Panc1 (cell line): ENCODE measurements around the gene TSPAN17. TPM values are rescaled to one million over a fixed set of nuclear protein-coding genes. Genes with fewer than 3 reads are reported as not detected.

Source experiments
- ATAC-seq: fragments of 200-7000 bp; cut with Tn5 transposase; 2 replicates; pipeline ENCODE4 v1.9.1; 2020; ENCODE audit warnings: mild to moderate bottlenecking, moderate library complexity
- BruUV-seq: library from RNA; stranded (reverse); fragments of 400-500 nt; replicated peaks from 2 replicates; lab custom pipeline; 2021; lab: Mats Ljungman, UMichigan
- CTCF ChIA-PET: fragments of 300-600 bp; sonication (Branson Sonifier 250); formaldehyde crosslinking; loops from one replicate; lab custom pipeline; 2022; ENCODE audit warnings: antibody characterized with exemption; lab: Charles Lee
- POLR2A ChIA-PET: fragments of 300-600 bp; sonication (Branson Sonifier 250); formaldehyde crosslinking; loops from one replicate; lab custom pipeline; 2022; ENCODE audit warnings: antibody characterized with exemption; lab: Charles Lee
- DNase-seq: peaks from one replicate; pipeline ENCODE4 v3.0.0-alpha.2; 2010; ENCODE audit warnings: low read depth, low spot score
- H3K27ac ChIP-seq: 2 replicates; pipeline ENCODE4 v1.5.1; 2011; ENCODE audit warnings: mild to moderate bottlenecking, low read length, inconsistent platforms
- H3K27me3 ChIP-seq: fragments of 200-500 bp; sonication (Bioruptor generic); 2 replicates; pipeline ENCODE4 v1.6.0; 2014; ENCODE audit warnings: low read length, inconsistent platforms; ENCODE audit not compliant: control insufficient read depth, insufficient read depth
- H3K36me3 ChIP-seq: fragments of 200-500 bp; sonication (Bioruptor generic); 2 replicates; pipeline ENCODE4 v1.5.1; 2014; ENCODE audit warnings: inconsistent platforms, mild to moderate bottlenecking, low read length, moderate library complexity; ENCODE audit not compliant: control insufficient read depth, insufficient read depth
- H3K4me1 ChIP-seq: 2 replicates; pipeline ENCODE4 v1.5.1; 2011; ENCODE audit warnings: inconsistent platforms, mild to moderate bottlenecking, low read length, moderate library complexity; ENCODE audit not compliant: control insufficient read depth, insufficient read depth
- H3K4me3 ChIP-seq, 2 experiments: 2 replicates each; pipeline ENCODE4 v1.5.1; 2011 to 2012; ENCODE audit warnings: low read depth in 2 of 2, low read length in 2 of 2, mild to moderate bottlenecking in 2 of 2, inconsistent platforms in 1 of 2, moderate library complexity in 1 of 2
- H3K9me3 ChIP-seq: fragments of 200-500 bp; sonication (Bioruptor generic); 2 replicates; pipeline ENCODE4 v1.5.1; 2014; ENCODE audit warnings: low read depth, mild to moderate bottlenecking, inconsistent platforms, low read length, moderate library complexity; ENCODE audit not compliant: control insufficient read depth, insufficient read depth
- POLR2AphosphoS5 ChIP-seq: IDR thresholded peaks from 2 replicates; pipeline ENCODE4 v1.6.1; 2012; ENCODE audit warnings: mild to moderate bottlenecking, low read depth, low read length, moderate library complexity
- SIN3A ChIP-seq: IDR thresholded peaks from 2 replicates; pipeline ENCODE4 v1.6.1; 2012; ENCODE audit warnings: low read depth, mild to moderate bottlenecking, low read length, moderate library complexity, borderline replicate concordance; ENCODE audit not compliant: insufficient read depth
- TCF7L2 ChIP-seq: IDR thresholded peaks from 2 replicates; pipeline ENCODE4 v1.6.1; 2011; ENCODE audit warnings: mild to moderate bottlenecking, low read depth, low read length, inconsistent platforms
- in situ Hi-C: cut with HindIII; loops from 2 replicates; pipeline ENCODE4 v1.10.0; 2016; ENCODE audit warnings: low sequenced_read_pairs, low pct_unique_long_range_greater_than_20kb
- intact Hi-C: fragments of 100-400 bp; cut with micrococcal nuclease; formaldehyde crosslinking; loops from one replicate; pipeline ENCODE4 v1.10.0; 2022; ENCODE audit not compliant: unreplicated experiment
- total RNA-seq: library from RNA; stranded (reverse); gene quantifications from one replicate; pipeline ENCODE4 v1.2.1, GENCODE V29; 2021; ENCODE audit not compliant: unreplicated experiment
- TF ChIP-seq, protein P1 (sequence below), 2 experiments: IDR thresholded peaks; 2 replicates each; pipeline ENCODE4 v1.6.1; 2011 to 2012; ENCODE audit warnings: low read depth in 2 of 2, control low read depth in 1 of 2, low read length in 1 of 2, mild to moderate bottlenecking in 1 of 2, moderate library complexity in 1 of 2; ENCODE audit not compliant: insufficient read depth in 1 of 2
- TF ChIP-seq, protein P2 (sequence below): fragments of 450-650 bp; IDR thresholded peaks from 2 replicates; pipeline ENCODE4 v1.5.1; 2017; ENCODE audit warnings: mild to moderate bottlenecking

The TSPAN17 gene
- total RNA-seq, 1 experiment from 2014 or later = 64.7 TPM

- H3K36me3 ChIP-seq = no peaks in the 10 kb centered on the region
- ChIA-PET CTCF (interaction anchor here (0.7 to 1.9 kb wide), 2 partner anchors 10 to 203 kb away, joined by 5 read pairs; no protein-coding TSS in a partner anchor), POLR2A (no interaction called here)
- H3K4me3 ChIP-seq = no peak overlapping the region
- ATAC-seq = no peak
- peaks cover 5% of the 10 kb centered on the region; the same call in 1 of the 2 replicates for H3K27me3 ChIP-seq
- no peaks in the 10 kb centered on the region for H3K4me1 ChIP-seq
- BruUV-seq = no TSS peak
- DNase-seq = no peak
- intact Hi-C loops (no loop called here), in situ Hi-C loops (no loop called here)
- no peaks in the 10 kb centered on the region for H3K9me3 ChIP-seq
- no peak for TF ChIP-seq POLR2AphosphoS5
- no peak for TF ChIP-seq TCF7L2
- no peak for TF ChIP-seq SIN3A
- TF ChIP-seq, protein P1, sequence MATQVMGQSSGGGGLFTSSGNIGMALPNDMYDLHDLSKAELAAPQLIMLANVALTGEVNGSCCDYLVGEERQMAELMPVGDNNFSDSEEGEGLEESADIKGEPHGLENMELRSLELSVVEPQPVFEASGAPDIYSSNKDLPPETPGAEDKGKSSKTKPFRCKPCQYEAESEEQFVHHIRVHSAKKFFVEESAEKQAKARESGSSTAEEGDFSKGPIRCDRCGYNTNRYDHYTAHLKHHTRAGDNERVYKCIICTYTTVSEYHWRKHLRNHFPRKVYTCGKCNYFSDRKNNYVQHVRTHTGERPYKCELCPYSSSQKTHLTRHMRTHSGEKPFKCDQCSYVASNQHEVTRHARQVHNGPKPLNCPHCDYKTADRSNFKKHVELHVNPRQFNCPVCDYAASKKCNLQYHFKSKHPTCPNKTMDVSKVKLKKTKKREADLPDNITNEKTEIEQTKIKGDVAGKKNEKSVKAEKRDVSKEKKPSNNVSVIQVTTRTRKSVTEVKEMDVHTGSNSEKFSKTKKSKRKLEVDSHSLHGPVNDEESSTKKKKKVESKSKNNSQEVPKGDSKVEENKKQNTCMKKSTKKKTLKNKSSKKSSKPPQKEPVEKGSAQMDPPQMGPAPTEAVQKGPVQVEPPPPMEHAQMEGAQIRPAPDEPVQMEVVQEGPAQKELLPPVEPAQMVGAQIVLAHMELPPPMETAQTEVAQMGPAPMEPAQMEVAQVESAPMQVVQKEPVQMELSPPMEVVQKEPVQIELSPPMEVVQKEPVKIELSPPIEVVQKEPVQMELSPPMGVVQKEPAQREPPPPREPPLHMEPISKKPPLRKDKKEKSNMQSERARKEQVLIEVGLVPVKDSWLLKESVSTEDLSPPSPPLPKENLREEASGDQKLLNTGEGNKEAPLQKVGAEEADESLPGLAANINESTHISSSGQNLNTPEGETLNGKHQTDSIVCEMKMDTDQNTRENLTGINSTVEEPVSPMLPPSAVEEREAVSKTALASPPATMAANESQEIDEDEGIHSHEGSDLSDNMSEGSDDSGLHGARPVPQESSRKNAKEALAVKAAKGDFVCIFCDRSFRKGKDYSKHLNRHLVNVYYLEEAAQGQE (IDR thresholded peaks at IDR 0.05; ENCODE audit: insufficient read depth in 1 of 2, low read depth in 2 of 2, low read length in 1 of 2) = no peak
- TF ChIP-seq, protein P2, sequence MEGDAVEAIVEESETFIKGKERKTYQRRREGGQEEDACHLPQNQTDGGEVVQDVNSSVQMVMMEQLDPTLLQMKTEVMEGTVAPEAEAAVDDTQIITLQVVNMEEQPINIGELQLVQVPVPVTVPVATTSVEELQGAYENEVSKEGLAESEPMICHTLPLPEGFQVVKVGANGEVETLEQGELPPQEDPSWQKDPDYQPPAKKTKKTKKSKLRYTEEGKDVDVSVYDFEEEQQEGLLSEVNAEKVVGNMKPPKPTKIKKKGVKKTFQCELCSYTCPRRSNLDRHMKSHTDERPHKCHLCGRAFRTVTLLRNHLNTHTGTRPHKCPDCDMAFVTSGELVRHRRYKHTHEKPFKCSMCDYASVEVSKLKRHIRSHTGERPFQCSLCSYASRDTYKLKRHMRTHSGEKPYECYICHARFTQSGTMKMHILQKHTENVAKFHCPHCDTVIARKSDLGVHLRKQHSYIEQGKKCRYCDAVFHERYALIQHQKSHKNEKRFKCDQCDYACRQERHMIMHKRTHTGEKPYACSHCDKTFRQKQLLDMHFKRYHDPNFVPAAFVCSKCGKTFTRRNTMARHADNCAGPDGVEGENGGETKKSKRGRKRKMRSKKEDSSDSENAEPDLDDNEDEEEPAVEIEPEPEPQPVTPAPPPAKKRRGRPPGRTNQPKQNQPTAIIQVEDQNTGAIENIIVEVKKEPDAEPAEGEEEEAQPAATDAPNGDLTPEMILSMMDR = no peak
- H3K27ac ChIP-seq = no peak overlapping the region
These were observed 23.2 kb downstream of the TSPAN17 start for GRCh38 chr5:176670449-176670848.

GRCh38 chr5:176671399-176671798 lies 24.1 kb downstream of the TSPAN17 start:
- TF ChIP-seq POLR2AphosphoS5 = no peak
- no peak for TF ChIP-seq TCF7L2
- no peak for TF ChIP-seq SIN3A
- TF ChIP-seq, protein P1 (IDR thresholded peaks at IDR 0.05; ENCODE audit: insufficient read depth in 1 of 2, low read depth in 2 of 2, low read length in 1 of 2) = no peak
- TF ChIP-seq, protein P2 = no peak
- Histone ChIP-seq H3K27me3 (peaks cover 5% of the 10 kb centered on the region; the same call in 1 of the 2 replicates), H3K4me1 (no peaks in the 10 kb centered on the region), H3K27ac (no peak overlapping the region), H3K9me3 (no peaks in the 10 kb centered on the region), H3K4me3 (no peak overlapping the region), H3K36me3 (no peaks in the 10 kb centered on the region)
- intact Hi-C loops (no loop called here), in situ Hi-C loops (no loop called here)
- DNase-seq (no peak), ATAC-seq (no peak)
- ChIA-PET CTCF (no interaction called here), POLR2A (no interaction called here)
- BruUV-seq = no TSS peak
